SK-N-MC (cell line): Measurements from ENCODE around the gene SECTM1.

ENCODE experiments used
- EZH2 ChIP-seq: fragments of 200-600 bp; sonication (generic); IDR thresholded peaks from one replicate; pipeline ENCODE4 v1.6.1; 2017; ENCODE audit warnings: antibody characterized with exemption
- POLR2AphosphoS5 ChIP-seq: IDR thresholded peaks from 2 replicates; pipeline ENCODE4 v1.6.1; 2012; ENCODE audit warnings: mild to moderate bottlenecking, low read depth, low read length, borderline replicate concordance

- TF ChIP-seq POLR2AphosphoS5, result no peak
- TF ChIP-seq EZH2, result no peak
These were observed 44.6 kb upstream of the SECTM1 start for GRCh38 chr17:82377924-82378740.
